Measurements from ENCODE around the gene IBTK. TPM values are rescaled to one million over a fixed set of nuclear protein-coding genes. Genes with fewer than 3 reads are reported as not detected.
A peak's percentile ranks its signal among the peaks of the same experiment; 100 is the strongest.

Gene IBTK
- total RNA-seq, 1 experiment from 2014 or later, result 36.6 TPM

DNA sequence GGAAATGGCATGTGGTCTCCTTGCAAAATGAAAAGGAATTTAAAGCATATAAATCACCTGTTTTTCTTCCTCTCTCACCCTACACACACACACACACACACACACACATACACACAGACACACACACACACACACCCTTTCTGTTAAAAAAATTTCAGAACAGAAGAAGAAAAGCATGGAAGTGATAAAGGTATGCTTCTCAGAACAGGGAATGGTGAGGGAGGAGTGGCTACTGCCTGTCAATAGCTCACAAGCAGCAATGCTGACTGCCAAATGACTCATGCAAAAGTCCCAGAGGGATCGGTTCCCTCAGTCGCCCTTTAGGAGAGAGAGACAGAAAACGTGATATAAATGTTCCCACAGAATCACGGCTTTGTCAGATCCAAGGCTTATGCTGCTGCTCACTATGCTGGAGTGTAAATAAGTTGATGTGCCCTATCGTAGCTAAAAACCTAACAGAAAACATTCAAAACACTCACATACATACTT, 102.6 kb downstream of the IBTK start (continued):
- TF ChIP-seq, protein P1, sequence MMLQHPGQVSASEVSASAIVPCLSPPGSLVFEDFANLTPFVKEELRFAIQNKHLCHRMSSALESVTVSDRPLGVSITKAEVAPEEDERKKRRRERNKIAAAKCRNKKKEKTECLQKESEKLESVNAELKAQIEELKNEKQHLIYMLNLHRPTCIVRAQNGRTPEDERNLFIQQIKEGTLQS (IDR thresholded peaks at IDR 0.05), result no peak
- TF ChIP-seq JUND (IDR thresholded peaks at IDR 0.05), result peak; percentile 62
- TF ChIP-seq SRF (IDR thresholded peaks at IDR 0.05; ENCODE audit: low read depth), result no peak

DNA sequence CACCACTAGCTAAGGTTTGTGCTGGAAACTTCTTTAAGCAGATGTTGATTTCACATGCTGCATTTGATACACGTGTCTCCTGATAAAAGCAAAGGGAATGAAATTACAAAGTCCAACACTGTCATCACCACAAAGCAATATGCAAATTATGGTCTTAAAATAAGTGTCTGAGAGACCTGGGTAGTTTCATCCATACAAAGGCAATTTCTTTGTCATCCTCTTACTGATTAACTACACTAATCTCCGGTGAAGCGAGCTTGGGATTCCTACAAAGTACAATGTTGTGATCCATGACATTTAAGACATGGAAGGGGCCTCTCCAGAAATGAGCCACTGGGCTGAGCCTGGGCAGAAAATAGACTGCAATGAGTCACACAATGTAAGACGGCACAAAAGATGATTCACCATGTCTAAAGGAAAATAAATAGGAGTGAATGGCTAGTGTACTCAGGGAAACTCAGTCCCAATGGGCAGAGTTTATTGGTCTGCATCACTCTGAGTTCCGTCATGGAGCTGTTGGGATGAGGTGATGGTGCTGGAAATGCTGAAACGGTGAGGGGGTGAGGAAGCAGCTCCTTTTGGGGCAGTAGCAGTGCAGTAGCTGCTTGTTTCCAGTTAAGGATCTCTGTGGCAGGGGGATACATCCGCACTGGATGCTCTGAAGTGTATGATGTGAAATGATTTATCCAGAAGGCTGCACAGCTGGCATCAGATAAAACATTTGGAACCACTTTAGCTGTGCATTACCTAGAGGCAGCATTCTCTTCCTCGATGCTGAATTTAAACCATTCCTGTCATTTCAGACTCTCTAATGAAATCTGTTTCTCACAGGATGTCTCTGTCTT, 103.3 kb downstream of the IBTK start:
- CTCF ChIA-PET, result interaction anchor here (1.0 kb wide), 1 partner anchor 923 kb away, joined by 3 read pairs; the partner anchor contains the start of gene DOP1A
- H3K4me2 ChIP-seq (ENCODE audit: low read length), result peak overlapping the region; percentile 79
- H2AFZ ChIP-seq (ENCODE audit: low read depth, low read length, poor library complexity, severe bottlenecking), result peak overlapping the region; percentile 72
- H3K9me3 ChIP-seq (ENCODE audit: control insufficient read depth in 1 of 2, insufficient read depth in 1 of 2, low read depth in 1 of 2, low read length in 2 of 2), result no peaks in the 10 kb centered on the region
- POLR2A ChIA-PET, result interaction anchor here (1.0 kb wide), 1 partner anchor 13 kb away, joined by 3 read pairs; no protein-coding TSS in a partner anchor
- peak overlapping the region; percentile 36; the same call in 1 of the 2 replicates for H3K27ac ChIP-seq (ENCODE audit: low read depth, low read length)
- H3K4me1 ChIP-seq (ENCODE audit: control insufficient read depth in 1 of 2, insufficient read depth in 2 of 2, low read length in 2 of 2), result peaks cover 19 to 29% of the 10 kb centered on the region in 2 experiments
- no TSS peak for BruUV-seq (replicated peaks)
- peak; percentile 93 for ATAC-seq
- H3K79me2 ChIP-seq (ENCODE audit: insufficient read depth, low read length), result no peaks in the 10 kb centered on the region
- intact Hi-C loops (cut with micrococcal nuclease), result no loop called here
- H4K20me1 ChIP-seq (ENCODE audit: insufficient read depth), result no peaks in the 10 kb centered on the region
- peak overlapping the region; percentile 34 for H3K9ac ChIP-seq (ENCODE audit: low read length)
- H3K4me3 ChIP-seq (replicated peaks in 1 of 2; ENCODE audit: low read depth in 1 of 2, low read length in 2 of 2), result peak overlapping the region; percentile 10 to 41; a peak in 2 of 4 replicates
- RAD21 ChIA-PET (ENCODE audit: low non-redundant PET in 1 of 2, low total read pairs in 2 of 2, uncharacterized antibody in 2 of 2, unreplicated experiment in 2 of 2), result no interaction called here
- peak; percentile 75 for DNase-seq (ENCODE audit: low read depth, low spot score)
- H3K36me3 ChIP-seq (ENCODE audit: control insufficient read depth in 1 of 2, insufficient read depth in 2 of 2, low read length in 2 of 2), result no peaks in the 10 kb centered on the region
- H3K27me3 ChIP-seq (ENCODE audit: insufficient read depth, low read length), result no peaks in the 10 kb centered on the region
- H3K9me2 ChIP-seq (ENCODE audit: insufficient read depth), result no peaks in the 10 kb centered on the region
- TF ChIP-seq CEBPB (IDR thresholded peaks at IDR 0.05; ENCODE audit: low read depth) (0 out of 2 replicates have a peak, but pooled peaks have one; percentile 16), SRF (IDR thresholded peaks at IDR 0.05; ENCODE audit: low read depth) (peak; percentile 39), JUND (IDR thresholded peaks at IDR 0.05) (peak; percentile 89), EZH2phosphoT487 (IDR thresholded peaks at IDR 0.05; ENCODE audit: borderline replicate concordance) (no peak), RAD21 (IDR thresholded peaks at IDR 0.05; ENCODE audit: low read depth) (0 out of 2 replicates have a peak, but pooled peaks have one; percentile 18), TCF7L2 (IDR thresholded peaks at IDR 0.05; ENCODE audit: borderline replicate concordance, extremely low read depth, insufficient read depth, insufficient read length) (no peak), ZFX (IDR thresholded peaks at IDR 0.05) (no peak), FOSL1 (IDR thresholded peaks at IDR 0.05; ENCODE audit: low read depth) (peak; percentile 94), YY1 (IDR thresholded peaks at IDR 0.05; ENCODE audit: extremely low read depth, insufficient replicate concordance, low read depth, low read length) (peak; percentile 76), SIN3A (IDR thresholded peaks at IDR 0.05; ENCODE audit: low read depth) (peak; percentile 65), ZNF274 (IDR thresholded peaks at IDR 0.05; ENCODE audit: low read depth, low read length) (no peak), ELF1 (IDR thresholded peaks at IDR 0.05; ENCODE audit: borderline replicate concordance, low read depth) (no peak), EGR1 (IDR thresholded peaks at IDR 0.05; ENCODE audit: low read depth) (no peak)
- TF ChIP-seq, protein P2, sequence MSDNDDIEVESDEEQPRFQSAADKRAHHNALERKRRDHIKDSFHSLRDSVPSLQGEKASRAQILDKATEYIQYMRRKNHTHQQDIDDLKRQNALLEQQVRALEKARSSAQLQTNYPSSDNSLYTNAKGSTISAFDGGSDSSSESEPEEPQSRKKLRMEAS (IDR thresholded peaks at IDR 0.05), result peak; percentile 54
- TF ChIP-seq, protein P3, sequence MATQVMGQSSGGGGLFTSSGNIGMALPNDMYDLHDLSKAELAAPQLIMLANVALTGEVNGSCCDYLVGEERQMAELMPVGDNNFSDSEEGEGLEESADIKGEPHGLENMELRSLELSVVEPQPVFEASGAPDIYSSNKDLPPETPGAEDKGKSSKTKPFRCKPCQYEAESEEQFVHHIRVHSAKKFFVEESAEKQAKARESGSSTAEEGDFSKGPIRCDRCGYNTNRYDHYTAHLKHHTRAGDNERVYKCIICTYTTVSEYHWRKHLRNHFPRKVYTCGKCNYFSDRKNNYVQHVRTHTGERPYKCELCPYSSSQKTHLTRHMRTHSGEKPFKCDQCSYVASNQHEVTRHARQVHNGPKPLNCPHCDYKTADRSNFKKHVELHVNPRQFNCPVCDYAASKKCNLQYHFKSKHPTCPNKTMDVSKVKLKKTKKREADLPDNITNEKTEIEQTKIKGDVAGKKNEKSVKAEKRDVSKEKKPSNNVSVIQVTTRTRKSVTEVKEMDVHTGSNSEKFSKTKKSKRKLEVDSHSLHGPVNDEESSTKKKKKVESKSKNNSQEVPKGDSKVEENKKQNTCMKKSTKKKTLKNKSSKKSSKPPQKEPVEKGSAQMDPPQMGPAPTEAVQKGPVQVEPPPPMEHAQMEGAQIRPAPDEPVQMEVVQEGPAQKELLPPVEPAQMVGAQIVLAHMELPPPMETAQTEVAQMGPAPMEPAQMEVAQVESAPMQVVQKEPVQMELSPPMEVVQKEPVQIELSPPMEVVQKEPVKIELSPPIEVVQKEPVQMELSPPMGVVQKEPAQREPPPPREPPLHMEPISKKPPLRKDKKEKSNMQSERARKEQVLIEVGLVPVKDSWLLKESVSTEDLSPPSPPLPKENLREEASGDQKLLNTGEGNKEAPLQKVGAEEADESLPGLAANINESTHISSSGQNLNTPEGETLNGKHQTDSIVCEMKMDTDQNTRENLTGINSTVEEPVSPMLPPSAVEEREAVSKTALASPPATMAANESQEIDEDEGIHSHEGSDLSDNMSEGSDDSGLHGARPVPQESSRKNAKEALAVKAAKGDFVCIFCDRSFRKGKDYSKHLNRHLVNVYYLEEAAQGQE (IDR thresholded peaks at IDR 0.05; ENCODE audit: low read depth), result no peak
- TF ChIP-seq, protein P4, sequence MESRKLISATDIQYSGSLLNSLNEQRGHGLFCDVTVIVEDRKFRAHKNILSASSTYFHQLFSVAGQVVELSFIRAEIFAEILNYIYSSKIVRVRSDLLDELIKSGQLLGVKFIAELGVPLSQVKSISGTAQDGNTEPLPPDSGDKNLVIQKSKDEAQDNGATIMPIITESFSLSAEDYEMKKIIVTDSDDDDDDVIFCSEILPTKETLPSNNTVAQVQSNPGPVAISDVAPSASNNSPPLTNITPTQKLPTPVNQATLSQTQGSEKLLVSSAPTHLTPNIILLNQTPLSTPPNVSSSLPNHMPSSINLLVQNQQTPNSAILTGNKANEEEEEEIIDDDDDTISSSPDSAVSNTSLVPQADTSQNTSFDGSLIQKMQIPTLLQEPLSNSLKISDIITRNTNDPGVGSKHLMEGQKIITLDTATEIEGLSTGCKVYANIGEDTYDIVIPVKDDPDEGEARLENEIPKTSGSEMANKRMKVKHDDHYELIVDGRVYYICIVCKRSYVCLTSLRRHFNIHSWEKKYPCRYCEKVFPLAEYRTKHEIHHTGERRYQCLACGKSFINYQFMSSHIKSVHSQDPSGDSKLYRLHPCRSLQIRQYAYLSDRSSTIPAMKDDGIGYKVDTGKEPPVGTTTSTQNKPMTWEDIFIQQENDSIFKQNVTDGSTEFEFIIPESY (IDR thresholded peaks at IDR 0.05; ENCODE audit: extremely low read depth, insufficient replicate concordance, low read length), result peak; percentile 45
- TF ChIP-seq, protein P1 (IDR thresholded peaks at IDR 0.05), result no peak

Measured in HCT116 (cell line).